NCI-H774 (cell line): Measurements from ENCODE around the gene METTL24.
"Not testable (repeated sequence)": the region's sequence is repeated elsewhere in the genome, so short reads cannot be mapped to it uniquely, and the experiment has no call there.

ENCODE experiments used
- DNase-seq: peaks from one replicate; lab custom pipeline; 2025; lab: John Stamatoyannopoulos, UW

The METTL24 gene

GRCh38 chr6:110315207-110315868, 42.8 kb downstream of the METTL24 start:
- DNase-seq, result no peak

- no peak for DNase-seq
These were observed 47.2 kb downstream of the METTL24 start for GRCh38 chr6:110310861-110311446.

GRCh38 chr6:110309432-110309831, 48.7 kb downstream of the METTL24 start:
- DNase-seq, result not testable (repeated sequence)

GRCh38 chr6:110307368-110307767, 50.8 kb downstream of the METTL24 start:
- DNase-seq, result no peak

- not testable (repeated sequence) for DNase-seq
These were observed 52.3 kb downstream of the METTL24 start for GRCh38 chr6:110305832-110306231.

GRCh38 chr6:110303692-110304091, 54.5 kb downstream of the METTL24 start:
- not testable (repeated sequence) for DNase-seq

- no peak for DNase-seq
These were observed 59.2 kb downstream of the METTL24 start for GRCh38 chr6:110298916-110299315.

- no peak for DNase-seq
These were observed 59.7 kb downstream of the METTL24 start for GRCh38 chr6:110298411-110298810.

- DNase-seq, result no peak
These were observed 61.7 kb downstream of the METTL24 start for GRCh38 chr6:110296241-110297025.

GRCh38 chr6:110295451-110296165, 62.5 kb downstream of the METTL24 start:
- DNase-seq, result no peak

- no peak for DNase-seq
These were observed 70.4 kb downstream of the METTL24 start for GRCh38 chr6:110287462-110288341.

- no peak for DNase-seq
These were observed 72.7 kb downstream of the METTL24 start for GRCh38 chr6:110285306-110286060.

- DNase-seq, result no peak
These were observed 73.3 kb downstream of the METTL24 start for GRCh38 chr6:110284855-110285254.

GRCh38 chr6:110283657-110284056, 74.5 kb downstream of the METTL24 start:
- no peak for DNase-seq

GRCh38 chr6:110282412-110282811, 75.7 kb downstream of the METTL24 start:
- DNase-seq, result no peak

GRCh38 chr6:110277100-110277665, 81.0 kb downstream of the METTL24 start:
- DNase-seq, result no peak

GRCh38 chr6:110272781-110273180, 85.4 kb downstream of the METTL24 start:
- DNase-seq, result not testable (repeated sequence)

- no peak for DNase-seq
These were observed 86.5 kb downstream of the METTL24 start for GRCh38 chr6:110271732-110272022.

GRCh38 chr6:110270165-110270564, 88.0 kb downstream of the METTL24 start:
- no peak for DNase-seq

- no peak for DNase-seq
These were observed 88.5 kb downstream of the METTL24 start for GRCh38 chr6:110269623-110270022.

- DNase-seq, result no peak
These were observed 91.2 kb downstream of the METTL24 start for GRCh38 chr6:110266996-110267395.
